Effector CD4-positive, alpha-beta T cell (primary cell): ENCODE results near the gene UBR3.

Experiments
- DNase-seq: peaks from one replicate; pipeline ENCODE4 v3.0.0-alpha.2; 2020

UBR3 gene

DNA sequence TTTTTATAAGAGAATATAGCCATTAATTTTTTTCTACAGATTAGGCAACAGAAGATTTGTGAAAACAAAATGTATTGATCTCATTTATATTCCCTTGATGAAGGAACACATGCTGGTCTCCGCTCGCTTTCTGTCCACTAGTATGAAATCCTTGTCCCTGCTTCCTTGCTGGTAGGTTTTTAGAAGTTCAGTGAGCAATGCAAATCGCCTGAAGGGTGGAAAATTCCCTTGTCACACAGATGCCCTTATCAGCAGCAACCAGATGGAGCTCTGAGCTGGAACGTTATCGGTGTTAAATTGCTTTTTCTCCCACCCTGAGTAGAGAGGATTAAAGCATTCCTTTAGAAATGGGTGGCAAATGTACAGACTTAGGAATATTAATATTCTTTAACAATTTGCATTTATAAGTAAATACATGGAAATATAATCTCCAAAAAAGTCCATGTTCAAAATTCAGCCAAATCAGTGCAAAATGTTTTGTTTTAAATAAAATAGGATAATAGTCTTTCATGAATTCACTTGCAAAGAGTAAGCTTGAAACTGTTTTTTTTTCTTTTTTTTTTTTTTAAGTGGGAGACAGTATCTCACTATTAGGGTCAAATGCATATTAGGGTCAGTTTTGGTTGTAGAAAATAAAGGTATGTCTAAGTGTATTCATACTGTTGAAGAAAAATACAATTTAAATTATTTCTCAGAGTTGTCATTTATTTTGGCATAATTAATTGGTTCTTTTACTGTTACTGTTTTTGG, 186.7 kb downstream of the UBR3 start:
- DNase-seq: no peak

DNA sequence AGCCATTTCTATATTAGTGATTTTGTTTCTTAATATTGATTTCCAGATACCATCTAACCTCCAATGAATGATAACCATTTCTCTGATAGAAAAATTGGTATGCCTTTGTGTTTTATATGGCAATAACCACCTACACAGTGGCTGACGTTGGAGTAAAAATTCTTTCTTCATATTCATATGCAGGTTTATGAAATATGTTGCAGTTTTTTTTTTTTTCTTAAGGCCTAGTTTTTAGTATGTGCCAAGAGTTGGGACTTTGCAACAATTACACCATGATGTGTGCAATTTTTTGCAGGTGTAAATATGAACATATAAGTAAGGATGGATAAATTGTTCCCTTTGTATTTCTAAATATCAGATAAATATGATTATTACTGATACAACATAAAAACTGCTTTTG, 187.5 kb downstream of the UBR3 start:
- no peak for DNase-seq

- no peak for DNase-seq
These were observed 190.7 kb downstream of the UBR3 start for GRCh38 chr2:170017860-170018532.

DNA sequence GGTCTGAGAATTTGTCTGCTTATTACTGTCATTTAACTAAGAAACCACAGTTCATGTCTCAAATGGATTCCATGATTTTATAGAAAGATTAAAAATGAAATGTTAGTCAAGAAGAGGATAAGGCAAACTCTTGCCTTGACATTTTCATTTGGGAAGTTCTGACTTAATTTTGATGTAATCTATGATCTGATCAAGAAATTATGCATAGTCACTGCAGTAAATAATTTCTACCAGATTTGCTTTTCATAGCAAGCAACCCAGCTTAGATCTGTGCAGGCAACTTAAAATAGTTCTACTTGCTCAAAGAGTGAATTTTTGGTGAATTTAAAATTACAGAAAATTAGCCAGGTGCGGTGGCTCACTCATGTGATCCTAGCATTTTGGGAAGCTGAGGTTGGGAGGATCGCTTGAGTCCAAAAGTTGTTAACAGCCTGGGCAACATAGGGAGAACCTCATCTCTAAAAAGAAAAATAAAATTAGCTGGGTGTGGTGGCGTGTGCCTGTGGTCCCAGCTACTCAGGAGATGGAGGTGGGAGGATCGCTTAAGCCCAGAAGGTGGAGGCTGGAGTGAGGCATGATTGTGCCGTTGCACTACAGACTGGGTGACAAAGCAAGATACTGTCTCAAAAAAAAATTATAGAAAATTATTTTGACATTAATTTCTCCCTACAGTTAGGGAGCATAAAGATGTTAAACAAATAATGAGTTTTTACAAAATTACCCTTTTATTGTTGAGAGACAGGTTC, 192.0 kb downstream of the UBR3 start:
- no peak for DNase-seq

DNA sequence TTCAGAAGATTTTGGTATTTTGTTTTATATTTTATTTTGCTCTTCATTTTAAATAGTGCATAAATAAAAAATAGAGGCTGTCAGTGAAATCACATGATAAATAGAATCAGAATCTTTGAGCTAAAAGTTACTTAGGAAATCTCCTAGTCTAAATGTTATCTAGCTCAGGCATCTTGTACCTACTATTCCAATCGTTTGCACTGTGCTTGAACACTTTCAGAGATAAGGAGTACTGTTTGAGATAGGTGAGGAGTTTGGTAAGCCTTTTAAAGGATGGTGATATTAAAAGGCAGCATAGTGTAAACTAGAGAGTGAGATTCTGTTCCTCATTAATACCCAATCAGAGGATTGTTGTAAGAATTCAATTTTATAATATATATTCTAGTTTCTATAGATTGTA, 193.5 kb downstream of the UBR3 start:
- no peak for DNase-seq

GRCh38 chr2:170022692-170023091, 195.4 kb downstream of the UBR3 start:
- no peak for DNase-seq

DNA sequence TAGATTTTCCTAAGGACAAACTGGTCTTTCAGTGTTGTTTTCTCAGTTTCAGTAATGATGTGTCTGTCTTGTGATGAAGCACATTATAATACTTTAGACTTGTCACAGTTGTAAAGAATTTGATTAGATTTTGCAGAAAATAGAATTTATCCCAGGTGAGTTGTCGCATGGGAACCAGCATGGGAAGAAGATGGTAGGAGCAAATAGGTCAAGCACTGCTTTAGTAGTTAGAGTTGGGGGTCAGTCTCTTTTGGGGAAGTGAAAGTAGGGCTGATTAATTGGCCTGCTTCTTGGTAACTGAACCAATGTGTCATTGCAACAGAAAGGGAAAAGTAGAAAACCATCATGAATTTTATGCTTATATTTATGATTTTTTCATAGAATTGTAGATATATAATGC, 197.5 kb downstream of the UBR3 start:
- DNase-seq: no peak

DNA sequence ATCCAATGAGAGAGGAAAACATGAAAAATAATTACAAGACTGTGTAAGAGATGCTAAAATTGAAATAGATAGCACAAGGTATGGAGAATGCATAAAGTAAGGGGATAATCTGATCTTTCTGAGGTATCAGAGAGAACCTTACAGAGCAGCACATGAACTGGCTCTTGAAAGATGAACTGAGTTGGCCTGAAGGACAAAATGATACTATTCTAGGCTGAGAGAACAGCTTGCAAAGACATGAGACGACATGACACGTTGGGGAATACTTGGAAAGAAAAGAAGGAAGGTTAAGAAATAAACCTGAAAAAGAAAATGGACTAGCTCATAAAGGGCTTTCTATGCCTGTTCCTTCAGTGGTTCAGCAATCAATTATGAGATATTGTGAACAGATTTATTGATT, 198.0 kb downstream of the UBR3 start:
- DNase-seq: no peak

DNA sequence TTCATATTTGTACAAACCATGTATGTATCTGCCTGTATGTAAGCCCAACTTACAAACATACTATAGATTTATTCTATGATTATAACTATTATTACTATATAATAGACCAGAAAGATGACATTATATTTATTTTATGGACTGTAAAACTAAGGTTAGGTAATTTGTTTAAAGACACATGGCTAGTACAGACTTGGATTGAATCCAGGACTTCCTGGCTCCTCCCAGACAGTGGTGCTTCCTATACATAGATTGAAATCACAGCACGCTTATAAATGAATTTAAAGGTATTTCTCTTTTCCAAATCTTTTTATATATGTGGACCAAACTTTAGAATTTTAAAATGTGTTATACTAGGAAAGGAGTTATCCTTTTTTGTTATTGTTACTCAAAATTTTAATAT, 199.1 kb downstream of the UBR3 start:
- DNase-seq: no peak

DNA sequence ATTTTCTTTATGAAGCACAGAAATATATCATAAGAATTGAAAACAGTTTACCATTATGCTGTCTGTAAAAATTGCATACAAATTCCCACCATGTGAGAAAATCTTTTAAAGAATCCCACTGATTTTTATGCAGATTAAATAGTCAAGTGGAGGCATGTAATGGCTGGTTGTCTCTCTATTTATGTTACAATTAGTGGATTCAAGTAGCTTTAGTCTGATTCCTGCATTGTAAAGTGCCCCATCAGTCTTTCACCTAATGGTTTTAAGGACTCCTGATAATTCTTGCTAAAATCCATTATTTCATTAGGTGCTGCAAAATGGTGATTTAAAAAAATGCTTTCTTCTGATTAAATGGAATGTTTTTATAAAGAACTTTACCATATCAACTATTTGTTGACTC, 202.3 kb downstream of the UBR3 start:
- DNase-seq: no peak

GRCh38 chr2:170030040-170030439, 202.8 kb downstream of the UBR3 start:
- no peak for DNase-seq

GRCh38 chr2:170031288-170031687, 204.0 kb downstream of the UBR3 start:
- DNase-seq: no peak

DNA sequence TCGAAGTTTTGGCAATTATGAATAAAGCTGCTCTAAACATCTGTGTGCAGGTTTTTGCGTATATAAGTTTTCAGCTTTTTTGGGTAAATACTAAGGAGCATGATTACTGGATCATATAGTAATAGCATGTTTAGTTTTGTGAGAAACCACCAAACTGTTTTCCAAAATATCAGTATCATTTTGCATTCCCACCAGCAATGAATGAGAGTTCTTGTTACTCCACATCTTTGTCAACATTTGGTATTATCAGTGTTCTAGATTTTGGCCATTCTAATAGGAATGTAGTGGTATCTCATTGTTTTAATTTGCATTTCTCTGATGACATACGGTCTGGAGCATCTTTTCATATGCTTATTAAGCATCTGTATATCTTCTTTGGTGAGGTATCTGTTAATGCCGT, 207.3 kb downstream of the UBR3 start:
- no peak for DNase-seq

GRCh38 chr2:170038734-170039133, 211.5 kb downstream of the UBR3 start:
- DNase-seq: no peak

DNA sequence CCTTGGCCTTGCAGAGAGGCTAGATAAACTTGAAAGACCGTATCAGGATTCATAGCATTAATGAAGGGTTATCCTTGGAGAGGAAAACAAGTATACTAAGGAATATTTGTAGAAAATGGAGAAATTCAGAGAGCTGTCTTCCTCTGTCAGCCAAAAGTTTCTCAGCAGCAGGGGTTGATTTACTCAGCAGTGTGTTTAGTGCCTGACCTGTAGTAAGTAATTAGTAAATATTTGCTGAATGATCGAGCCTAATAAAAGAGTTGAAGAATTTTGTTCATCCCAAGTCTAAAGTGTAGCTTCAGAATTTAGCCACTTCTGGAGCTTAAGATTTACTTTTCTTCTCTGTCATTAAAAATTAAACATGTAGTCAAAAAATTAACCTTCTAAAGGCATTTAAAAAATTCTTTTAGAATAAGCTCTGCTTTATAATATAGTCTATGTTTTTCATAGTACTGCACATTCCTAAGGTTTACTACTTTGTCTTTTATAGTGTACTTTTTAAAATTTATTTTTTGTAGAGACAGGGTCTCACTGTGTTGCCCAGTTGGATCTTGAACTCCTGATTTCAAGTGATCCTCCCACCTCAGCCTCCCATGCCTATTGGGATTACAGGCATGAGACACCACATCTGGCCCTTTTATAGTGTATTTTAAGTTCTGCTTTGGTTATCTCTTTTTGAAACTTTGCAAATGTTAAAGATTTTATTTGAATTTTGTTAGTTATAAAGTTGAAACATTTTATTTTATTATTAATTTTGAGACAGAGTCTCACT, 212.3 kb downstream of the UBR3 start:
- DNase-seq: no peak

- DNase-seq: no peak
These were observed 217.7 kb downstream of the UBR3 start for GRCh38 chr2:170044751-170045478.

GRCh38 chr2:170047331-170048065, 220.2 kb downstream of the UBR3 start:
- DNase-seq: no peak

GRCh38 chr2:170052151-170052550, 224.9 kb downstream of the UBR3 start:
- DNase-seq: no peak

- no peak for DNase-seq
These were observed 227.7 kb downstream of the UBR3 start for GRCh38 chr2:170054997-170055396.

DNA sequence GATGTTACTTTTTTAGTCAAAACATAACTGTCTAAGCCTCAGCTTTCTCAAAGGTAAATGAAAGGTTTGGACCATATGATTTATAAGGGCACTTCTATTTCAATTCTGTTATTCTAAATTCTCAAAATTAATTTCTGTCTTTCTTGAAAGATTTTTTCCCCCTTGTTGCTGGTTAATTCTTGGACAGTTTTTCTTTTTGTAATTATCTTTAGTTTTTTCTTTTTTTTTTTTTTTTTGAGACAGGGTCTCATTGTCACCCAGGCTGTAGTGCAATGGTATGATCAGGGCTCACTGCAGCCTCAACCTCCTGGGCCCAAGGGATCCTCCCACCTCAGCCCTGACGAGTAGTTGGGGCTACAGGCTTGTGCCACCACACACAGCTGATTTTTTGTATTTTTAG, 229.6 kb downstream of the UBR3 start:
- DNase-seq: no peak

- DNase-seq: no peak
These were observed 236.4 kb downstream of the UBR3 start for GRCh38 chr2:170063456-170064235.
